HepG2 (cell line): ENCODE results near the gene ALG14.

Source experiments
- CTCF ChIP-seq: sonication (generic); formaldehyde crosslinking; IDR thresholded peaks from 2 replicates; pipeline ENCODE4 v1.5.0; 2020; ENCODE audit warnings: mild to moderate bottlenecking, missing genetic modification reagents, moderate library complexity
- JARID2 ChIP-seq: sonication (generic); formaldehyde crosslinking; IDR thresholded peaks from 2 replicates; pipeline ENCODE4 v1.8.1; 2023; ENCODE audit warnings: missing genetic modification reagents, inconsistent platforms; ENCODE audit not compliant: insufficient replicate concordance
- RELA ChIP-seq: sonication (generic); formaldehyde crosslinking; IDR thresholded peaks from 2 replicates; pipeline ENCODE4 v1.4.0; 2020; ENCODE audit warnings: missing genetic modification reagents
- TARDBP ChIP-seq: sonication (generic); formaldehyde crosslinking; IDR thresholded peaks from 2 replicates; pipeline ENCODE4 v1.8.0; 2022; ENCODE audit warnings: mild to moderate bottlenecking, missing genetic modification reagents
- ZBTB20 ChIP-seq: sonication (generic); formaldehyde crosslinking; IDR thresholded peaks from 2 replicates; pipeline ENCODE4 v1.8.1; 2023; ENCODE audit warnings: missing genetic modification reagents, low read depth, mild to moderate bottlenecking, borderline replicate concordance
- ZFX ChIP-seq: sonication (generic); formaldehyde crosslinking; IDR thresholded peaks from 2 replicates; pipeline ENCODE4 v1.4.0; 2020; ENCODE audit warnings: mild to moderate bottlenecking, low read depth, missing genetic modification reagents, moderate library complexity

GRCh38 chr1:95088303-95088702 lies 15.6 kb upstream of the ALG14 start:
- no peak for TF ChIP-seq ZBTB20
- TF ChIP-seq CTCF (CRISPR knock-in tag) = no peak
- no peak for TF ChIP-seq JARID2
- TF ChIP-seq ZFX (CRISPR knock-in tag) = no peak
- no peak for TF ChIP-seq RELA
- no peak for TF ChIP-seq TARDBP (CRISPR knock-in tag)
